Gastrocnemius medialis (tissue), 4 donors: ENCODE results near the gene CPLX4.

ENCODE experiments used
- CTCF ChIP-seq, 5 experiments: fragments of 450-650 bp in 3 of 5; fragments of 200-600 bp in 2 of 5; sonication (generic) in 2 of 5; IDR thresholded peaks in 4 of 5; conservative IDR thresholded peaks in 1 of 5; 1 replicate in 4 of 5; 2 replicates in 1 of 5; pipeline ENCODE4 v1.5.1; 2016 to 2019; ENCODE audit warnings: antibody characterized with exemption in 5 of 5, mild to moderate bottlenecking in 3 of 5, moderate library complexity in 3 of 5
- POLR2A ChIP-seq, 2 donors: fragments of 450-650 bp; IDR thresholded peaks; one replicate each; pipeline ENCODE4 v1.6.1; 2017; ENCODE audit warnings: antibody characterized with exemption in 2 of 2, mild to moderate bottlenecking in 2 of 2, moderate library complexity in 2 of 2

- TF ChIP-seq CTCF (IDR thresholded peaks at IDR 0.05 in 4 of 5, conservative IDR thresholded peaks at IDR 0.05 in 1 of 5) (no peak), POLR2A (IDR thresholded peaks at IDR 0.05) (no peak)
Observed at GRCh38 chr18:59303656-59304195, 14.7 kb downstream of the CPLX4 start.
